WERI-Rb-1 (cell line): ENCODE results near the gene WEE2.

ENCODE experiments used
- DNase-seq: peaks from one replicate; pipeline ENCODE4 v3.0.0-alpha.2; 2020
- H3K27ac ChIP-seq: fragments of 250-450 bp; sonication (Bioruptor Pico); 2 replicates; pipeline ENCODE4 v1.5.1; 2020; ENCODE audit warnings: mild to moderate bottlenecking, moderate library complexity
- H3K27me3 ChIP-seq: fragments of 250-450 bp; sonication (Bioruptor Pico); 2 replicates; pipeline ENCODE4 v1.5.1; 2021; ENCODE audit warnings: mild to moderate bottlenecking, low read depth, moderate library complexity; ENCODE audit not compliant: insufficient read depth, severe bottlenecking
- H3K36me3 ChIP-seq: fragments of 250-450 bp; sonication (Bioruptor Pico); 2 replicates; pipeline ENCODE4 v1.5.1; 2020; ENCODE audit warnings: mild to moderate bottlenecking, moderate library complexity
- H3K4me3 ChIP-seq: 2 replicates; pipeline ENCODE4 v1.5.1; 2011; ENCODE audit warnings: low read depth, mild to moderate bottlenecking, control low read depth, low read length
- H3K9me3 ChIP-seq: fragments of 250-450 bp; sonication (Bioruptor Pico); 2 replicates; pipeline ENCODE4 v1.5.1; 2021; ENCODE audit warnings: mild to moderate bottlenecking, moderate library complexity; ENCODE audit not compliant: severe bottlenecking
- CTCF ChIP-seq: IDR thresholded peaks from 2 replicates; pipeline ENCODE4 v1.5.1; 2011; ENCODE audit warnings: low read depth, mild to moderate bottlenecking, control low read depth, inconsistent platforms, low read length

The WEE2 gene

DNA sequence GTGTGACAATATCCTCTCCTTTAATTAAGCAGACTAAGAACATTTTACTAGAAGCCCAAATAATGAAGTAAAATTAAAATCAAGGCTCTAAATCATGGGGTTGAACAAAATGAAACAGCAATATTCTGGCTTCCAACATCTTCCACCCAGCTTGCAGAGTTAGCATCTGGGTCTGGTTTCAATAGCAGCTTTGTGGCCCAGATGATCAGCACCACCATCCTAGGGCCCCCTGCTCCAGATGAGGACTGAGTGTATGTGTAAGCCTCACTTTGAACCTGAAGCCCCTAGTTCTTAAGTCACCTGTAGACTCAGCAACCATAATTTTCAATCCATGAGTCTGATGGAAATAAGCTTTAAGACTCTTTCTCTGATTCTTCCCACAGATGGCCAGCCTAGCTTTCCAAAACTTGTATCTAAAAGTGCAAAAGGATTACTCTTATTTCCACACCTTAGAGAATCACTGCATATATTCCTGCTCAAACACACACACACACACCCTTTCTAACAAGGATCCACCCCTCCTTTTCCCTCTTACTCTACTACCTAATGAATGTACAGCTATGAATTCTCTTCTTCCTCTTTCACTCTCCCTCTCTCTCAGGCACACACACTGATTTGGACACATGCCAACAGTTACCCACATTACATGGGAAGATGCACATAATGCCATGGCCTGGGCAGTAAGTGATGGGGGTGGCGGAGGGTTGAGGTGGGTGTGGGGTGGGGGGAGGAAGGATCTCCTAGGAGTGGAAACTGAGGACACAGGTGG is 9.7 kb upstream of the WEE2 start:
- no peaks in the 10 kb centered on the region for H3K9me3 ChIP-seq
- peaks cover 59% of the 10 kb centered on the region for H3K27me3 ChIP-seq
- no peak overlapping the region for H3K4me3 ChIP-seq
- DNase-seq: no peak
- H3K36me3 ChIP-seq: no peaks in the 10 kb centered on the region
- TF ChIP-seq CTCF: no peak
- H3K27ac ChIP-seq: no peak overlapping the region

- no peak for TF ChIP-seq CTCF
- no peak overlapping the region for H3K4me3 ChIP-seq
- H3K36me3 ChIP-seq: no peaks in the 10 kb centered on the region
- no peaks in the 10 kb centered on the region for H3K9me3 ChIP-seq
- peaks cover 70% of the 10 kb centered on the region for H3K27me3 ChIP-seq
- DNase-seq: no peak
- H3K27ac ChIP-seq: no peak overlapping the region
Measured at GRCh38 chr7:141699860-141700259, 8.3 kb upstream of the WEE2 start.

- Histone ChIP-seq H3K4me3 (no peak overlapping the region), H3K27me3 (peaks cover 72% of the 10 kb centered on the region), H3K36me3 (no peaks in the 10 kb centered on the region), H3K9me3 (no peaks in the 10 kb centered on the region), H3K27ac (no peak overlapping the region)
- no peak for TF ChIP-seq CTCF
- no peak for DNase-seq
Measured at GRCh38 chr7:141700296-141700847, 7.8 kb upstream of the WEE2 start.

- H3K36me3 ChIP-seq: no peaks in the 10 kb centered on the region
- no peak overlapping the region for H3K27ac ChIP-seq
- no peak overlapping the region for H3K4me3 ChIP-seq
- DNase-seq: peak; percentile 76
- no peak for TF ChIP-seq CTCF
- H3K9me3 ChIP-seq: no peaks in the 10 kb centered on the region
- peaks cover 68% of the 10 kb centered on the region for H3K27me3 ChIP-seq
Measured at GRCh38 chr7:141700848-141701371, 7.2 kb upstream of the WEE2 start.

DNA sequence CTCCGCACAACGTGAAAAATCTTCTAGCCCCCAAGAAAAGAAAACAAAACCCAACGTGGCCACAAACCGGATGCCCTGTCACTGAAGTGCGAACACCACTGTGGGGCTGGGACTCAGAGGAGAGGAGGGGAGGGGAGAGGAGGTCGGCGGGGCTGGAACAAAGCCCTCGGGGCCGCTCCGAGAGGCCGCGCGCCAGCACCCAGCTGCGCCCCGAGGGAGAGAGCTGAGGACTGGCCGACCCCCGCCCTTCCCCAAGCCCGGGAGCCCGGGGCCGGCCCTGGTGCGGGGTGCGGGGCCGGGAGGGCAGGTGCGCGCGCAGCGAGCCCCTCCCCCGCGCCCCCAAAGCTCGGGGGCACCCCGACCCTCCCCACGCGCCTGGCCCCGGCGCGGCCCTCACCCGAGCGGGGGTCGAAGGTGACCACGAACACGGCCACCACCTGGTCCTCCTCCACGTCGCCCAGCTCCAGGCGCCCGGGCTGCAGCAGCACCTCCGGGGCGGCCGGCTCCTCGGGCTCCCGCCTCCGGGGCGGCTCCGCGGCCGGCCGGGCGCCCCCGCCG is 6.6 kb upstream of the WEE2 start:
- Histone ChIP-seq H3K9me3 (no peaks in the 10 kb centered on the region), H3K4me3 (peak overlapping the region; percentile 32), H3K36me3 (no peaks in the 10 kb centered on the region), H3K27me3 (peaks cover 64% of the 10 kb centered on the region), H3K27ac (no peak overlapping the region)
- TF ChIP-seq CTCF: no peak
- peak; percentile 15 for DNase-seq
